Liver (tissue), 3 donors: ENCODE data around the gene CCT6A.
"Not testable (repeated sequence)": the region's sequence is repeated elsewhere in the genome, so short reads cannot be mapped to it uniquely, and the experiment has no call there.

ENCODE experiments used
- CTCF ChIP-seq: fragments of 150-350 bp; IDR thresholded peaks from 2 replicates; pipeline ENCODE4 v1.5.1; 2017; ENCODE audit warnings: improper control_type of control experiment, low read depth, low read length; ENCODE audit not compliant: missing input control
- FOXA1 ChIP-seq: IDR thresholded peaks from 2 replicates; pipeline ENCODE4 v1.6.1; 2016; ENCODE audit warnings: antibody characterized with exemption
- GABPA ChIP-seq, 2 donors: IDR thresholded peaks in 1 of 2; conservative IDR thresholded peaks in 1 of 2; 2 replicates each; pipeline ENCODE4 v1.6.1; 2016; ENCODE audit warnings: antibody characterized with exemption in 2 of 2, mild to moderate bottlenecking in 1 of 2, moderate library complexity in 1 of 2
- HNF4A ChIP-seq, 2 donors: conservative IDR thresholded peaks; 2 replicates each; pipeline ENCODE4 v1.6.1; 2016; ENCODE audit warnings: antibody characterized with exemption in 2 of 2, mild to moderate bottlenecking in 2 of 2
- RAD21 ChIP-seq, 2 donors: IDR thresholded peaks; 2 replicates each; pipeline ENCODE4 v1.6.1; 2016; ENCODE audit warnings: antibody characterized with exemption in 2 of 2, mild to moderate bottlenecking in 2 of 2
- REST ChIP-seq: IDR thresholded peaks from 2 replicates; pipeline ENCODE4 v1.6.1; 2016; ENCODE audit warnings: antibody characterized with exemption, mild to moderate bottlenecking
- RXRA ChIP-seq, 2 donors: IDR thresholded peaks; 2 replicates each; pipeline ENCODE4 v1.6.1; 2017 to 2018; ENCODE audit warnings: antibody characterized with exemption in 2 of 2, mild to moderate bottlenecking in 1 of 2
- TAF1 ChIP-seq: conservative IDR thresholded peaks from 2 replicates; pipeline ENCODE4 v1.6.1; 2016; ENCODE audit warnings: antibody characterized with exemption, mild to moderate bottlenecking
- YY1 ChIP-seq: IDR thresholded peaks from 2 replicates; pipeline ENCODE4 v1.6.1; 2016; ENCODE audit warnings: antibody characterized with exemption, mild to moderate bottlenecking
- TF ChIP-seq, protein P1 (sequence below): IDR thresholded peaks from 2 replicates; pipeline ENCODE4 v1.6.1; 2016; ENCODE audit warnings: antibody characterized with exemption
- TF ChIP-seq, protein P2 (sequence below): IDR thresholded peaks from 2 replicates; pipeline ENCODE4 v1.6.1; 2016; ENCODE audit warnings: antibody characterized with exemption
- donor health status: healthy.
- donor health status: healthy.

- TF ChIP-seq CTCF; REST; TAF1; FOXA1; HNF4A (conservative IDR thresholded peaks at IDR 0.05); RAD21 (IDR thresholded peaks at IDR 0.05); GABPA (IDR thresholded peaks at IDR 0.05 in 1 of 2, conservative IDR thresholded peaks at IDR 0.05 in 1 of 2): not testable (repeated sequence)
- TF ChIP-seq, protein P1, sequence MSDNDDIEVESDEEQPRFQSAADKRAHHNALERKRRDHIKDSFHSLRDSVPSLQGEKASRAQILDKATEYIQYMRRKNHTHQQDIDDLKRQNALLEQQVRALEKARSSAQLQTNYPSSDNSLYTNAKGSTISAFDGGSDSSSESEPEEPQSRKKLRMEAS, result not testable (repeated sequence)
- TF ChIP-seq, protein P2, sequence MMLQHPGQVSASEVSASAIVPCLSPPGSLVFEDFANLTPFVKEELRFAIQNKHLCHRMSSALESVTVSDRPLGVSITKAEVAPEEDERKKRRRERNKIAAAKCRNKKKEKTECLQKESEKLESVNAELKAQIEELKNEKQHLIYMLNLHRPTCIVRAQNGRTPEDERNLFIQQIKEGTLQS, result not testable (repeated sequence)
- TF ChIP-seq YY1 (peak; percentile 31), RXRA (IDR thresholded peaks at IDR 0.05) (peak in 1 of 2 donors; percentile 32)
Measured at GRCh38 chr7:56047446-56048116, 4.0 kb upstream of the CCT6A start.
